GM19463 (cell line): ENCODE data around the gene KRTCAP2.

ENCODE experiments used
- ATAC-seq: cut with Tn5 transposase; IDR thresholded peaks from one replicate; pipeline ENCODE4 v1.9.1; 2021; ENCODE audit warnings: mild to moderate bottlenecking, moderate library complexity; ENCODE audit not compliant: unreplicated experiment

KRTCAP2 gene

GRCh38 chr1:155136748-155137147, 36.4 kb downstream of the KRTCAP2 start:
- ATAC-seq = no peak

- ATAC-seq = peak; percentile 75
Measured at GRCh38 chr1:155135415-155136028, 37.6 kb downstream of the KRTCAP2 start, which contains the start of gene SLC50A1. SLC50A1 (plus strand) TSS chr1:155135852; CDS start chr1:155135912, 60 bp downstream.

GRCh38 chr1:155134880-155135414, 38.2 kb downstream of the KRTCAP2 start:
- no peak for ATAC-seq

DNA sequence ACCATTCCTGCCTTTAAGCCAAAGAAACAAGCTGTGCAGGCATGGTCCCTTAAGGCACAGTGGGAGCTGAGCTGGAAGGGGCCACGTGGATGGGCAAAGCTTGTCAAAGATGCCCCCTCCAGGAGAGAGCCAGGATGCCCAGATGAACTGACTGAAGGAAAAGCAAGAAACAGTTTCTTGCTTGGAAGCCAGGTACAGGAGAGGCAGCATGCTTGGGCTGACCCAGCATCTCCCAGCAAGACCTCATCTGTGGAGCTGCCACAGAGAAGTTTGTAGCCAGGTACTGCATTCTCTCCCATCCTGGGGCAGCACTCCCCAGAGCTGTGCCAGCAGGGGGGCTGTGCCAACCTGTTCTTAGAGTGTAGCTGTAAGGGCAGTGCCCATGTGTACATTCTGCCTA, 38.8 kb downstream of the KRTCAP2 start:
- ATAC-seq = no peak

- no peak for ATAC-seq
Measured at GRCh38 chr1:155133799-155134281, 39.3 kb downstream of the KRTCAP2 start.

DNA sequence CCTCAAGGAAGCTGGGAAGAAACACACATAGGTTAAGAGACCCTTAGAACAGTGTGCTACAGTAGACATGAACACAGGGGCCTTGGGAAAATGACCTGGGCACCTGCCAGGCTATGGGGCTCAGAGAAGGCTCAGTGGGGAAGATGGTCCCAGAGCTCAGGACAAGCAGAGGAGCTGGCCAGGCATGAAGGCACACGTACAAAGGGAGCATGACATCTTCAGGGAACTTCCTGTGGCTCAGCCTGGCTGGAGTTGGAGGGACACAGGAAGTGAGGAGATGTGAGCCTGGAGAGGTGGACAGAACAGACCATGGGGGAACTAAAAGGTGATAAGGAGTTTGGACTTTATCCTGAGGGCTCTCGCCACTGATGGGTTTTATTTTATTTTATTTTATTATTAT, 41.2 kb downstream of the KRTCAP2 start:
- no peak for ATAC-seq

GRCh38 chr1:155131285-155131684, 41.8 kb downstream of the KRTCAP2 start:
- ATAC-seq = no peak

GRCh38 chr1:155130272-155131006, 42.7 kb downstream of the KRTCAP2 start:
- ATAC-seq = no peak

DNA sequence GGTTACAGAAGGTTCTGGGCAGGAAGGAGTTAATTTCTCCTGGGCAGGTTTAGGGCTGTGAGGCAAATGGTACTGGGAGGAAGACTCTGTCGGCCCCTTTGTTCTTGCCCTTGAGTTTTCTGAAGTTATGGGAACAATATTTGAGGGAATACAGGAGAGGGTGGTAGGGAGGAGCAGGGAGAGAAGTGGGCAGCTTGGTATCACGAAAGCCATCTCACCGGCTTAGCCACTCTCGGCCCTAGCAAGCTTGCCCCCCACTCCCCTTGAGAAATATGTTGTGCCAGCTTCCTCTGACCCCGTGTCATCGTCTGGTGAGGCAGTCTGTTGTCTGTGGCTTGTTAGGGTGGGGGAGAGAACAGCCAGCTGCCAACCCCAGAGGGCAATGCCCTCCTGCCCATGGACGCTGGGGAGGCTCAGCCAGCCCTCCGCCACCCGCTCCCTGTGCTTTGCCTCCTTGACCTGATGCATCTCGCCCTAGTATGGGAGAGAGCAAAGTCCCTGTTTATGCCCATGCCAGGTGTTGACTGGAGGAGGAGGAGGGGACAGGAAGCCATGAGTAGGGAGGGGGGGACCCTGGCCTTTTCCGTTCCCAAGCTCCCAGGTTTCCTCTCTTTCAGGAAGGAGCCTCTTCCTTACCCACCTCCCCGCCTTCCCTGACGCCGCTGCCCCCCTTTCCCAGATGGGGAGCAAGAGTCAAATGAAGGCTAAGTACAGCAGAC, 44.2 kb downstream of the KRTCAP2 start:
- no peak for ATAC-seq

GRCh38 chr1:155127967-155128754, 44.9 kb downstream of the KRTCAP2 start:
- no peak for ATAC-seq

DNA sequence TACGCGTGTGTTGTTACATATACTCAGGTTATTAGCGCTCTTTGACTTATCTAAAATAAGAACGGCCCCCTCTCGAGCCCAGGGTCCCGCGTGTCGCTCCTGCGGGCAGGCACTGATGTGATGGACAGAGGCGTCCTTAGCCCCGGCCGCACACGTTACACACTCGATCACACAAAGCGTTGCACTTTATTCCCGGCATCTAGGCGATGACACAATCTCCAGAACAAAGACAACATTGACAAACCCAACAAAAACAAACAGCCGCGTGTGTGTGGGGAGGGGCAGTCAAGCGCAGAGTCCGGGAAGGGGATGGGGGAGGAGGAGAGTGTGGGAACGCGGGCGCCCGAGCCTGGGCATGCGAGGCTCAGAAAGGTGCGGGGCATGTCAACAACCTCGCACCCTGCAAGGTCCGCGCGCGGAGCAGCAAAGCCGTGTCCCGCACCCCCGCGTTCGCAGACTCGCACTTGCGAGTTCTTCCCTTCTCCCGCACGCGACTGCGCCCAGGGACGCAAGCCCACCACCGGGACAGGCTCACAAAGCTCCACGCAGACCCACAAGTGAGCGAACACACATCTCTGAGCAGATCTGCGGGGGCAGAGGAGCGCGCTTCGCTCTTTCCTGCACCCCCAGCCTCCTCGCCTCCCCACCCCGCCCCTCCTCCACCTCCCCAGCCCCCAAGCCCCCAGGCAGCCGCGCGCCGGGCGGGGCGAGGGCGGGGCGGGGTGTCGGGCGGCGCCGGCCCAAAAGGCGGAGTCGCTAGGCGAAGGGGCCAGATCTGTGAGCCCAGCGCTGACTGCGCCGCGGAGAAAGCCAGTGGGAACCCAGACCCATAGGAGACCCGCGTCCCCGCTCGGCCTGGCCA, 45.8 kb downstream of the KRTCAP2 start, which contains the start of gene EFNA1:
EFNA1 (plus strand) TSS at position 772 of the 862 bp plus-strand sequence. CDS start 102 bp downstream, outside the sequence.
- ATAC-seq = no peak

DNA sequence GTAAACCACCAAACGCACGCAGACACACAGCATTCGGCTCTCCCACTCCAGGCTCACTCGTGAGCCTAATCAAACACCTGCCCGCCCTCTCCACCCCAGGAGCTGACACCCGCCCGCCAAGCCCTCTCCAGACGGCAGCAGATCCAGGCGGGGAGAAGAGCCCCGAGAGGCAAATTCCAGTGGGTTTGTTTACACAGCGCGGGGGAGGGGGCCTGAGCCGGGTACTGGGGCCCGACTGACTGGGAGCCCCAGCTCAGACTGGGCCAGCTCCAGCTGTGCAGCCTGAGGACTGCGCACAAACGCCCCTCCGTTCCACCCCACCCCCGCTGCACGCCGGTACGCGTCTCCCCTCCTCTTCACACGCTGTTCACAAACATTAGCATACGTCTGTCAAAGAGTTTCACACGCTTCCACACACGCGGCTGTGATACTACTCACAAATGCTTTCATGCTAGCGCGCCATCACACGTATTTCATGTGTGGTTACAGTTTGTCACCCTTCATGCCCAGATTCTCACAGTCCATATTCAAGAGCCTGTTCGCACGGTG, 46.5 kb downstream of the KRTCAP2 start:
- ATAC-seq = no peak

GRCh38 chr1:155125946-155126555, 47.1 kb downstream of the KRTCAP2 start:
- no peak for ATAC-seq

- no peak for ATAC-seq
Measured at GRCh38 chr1:155125511-155125945, 47.6 kb downstream of the KRTCAP2 start.

- ATAC-seq = no peak
Measured at GRCh38 chr1:155124503-155125463, 48.3 kb downstream of the KRTCAP2 start.

DNA sequence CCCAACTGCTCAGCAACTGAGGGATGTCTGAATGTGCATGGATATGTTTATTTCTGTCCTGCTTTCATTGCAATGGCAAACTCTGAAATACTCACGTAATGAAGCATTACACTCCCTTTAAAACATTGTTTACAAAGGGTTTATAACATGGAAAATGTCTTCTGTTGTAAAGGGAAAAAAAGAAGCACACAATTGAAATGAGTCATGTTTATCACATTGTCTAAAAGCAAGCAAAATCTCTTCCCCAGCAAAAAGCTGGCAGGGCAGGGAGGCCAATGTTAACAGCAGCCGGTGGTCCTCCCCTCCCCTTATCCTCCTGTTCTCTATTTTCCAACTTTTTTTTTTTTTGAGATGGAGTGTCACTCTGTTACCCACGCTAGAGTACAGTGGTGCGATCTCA, 49.3 kb downstream of the KRTCAP2 start:
- no peak for ATAC-seq

GRCh38 chr1:155122308-155122707, 50.8 kb downstream of the KRTCAP2 start:
- no peak for ATAC-seq

- no peak for ATAC-seq
Measured at GRCh38 chr1:155121249-155121648, 51.9 kb downstream of the KRTCAP2 start.
